ENCODE measurements around the gene YY1AP1. TPM values are rescaled to one million over a fixed set of nuclear protein-coding genes. Genes with fewer than 3 reads are reported as not detected.
A peak's percentile ranks its signal among the peaks of the same experiment; 100 is the strongest.

YY1AP1 gene
- total RNA-seq, 1 donor from 2014 or later = 65.1 TPM

GRCh38 chr1:155609515-155610256 is 78.9 kb downstream of the YY1AP1 start, which contains the start of gene MSTO1:
TSS of gene MSTO1 (plus strand) at chr1:155610218. CDS start at chr1:155610249, 31 bp downstream.
- peaks cover 3% of the 10 kb centered on the region for H3K4me1 Mint-ChIP-seq
- peak; percentile 98 for DNase-seq
- H3K4me3 Mint-ChIP-seq = peak within 1 kb of the TSS; percentile 97
- peaks cover 4% of the 10 kb centered on the region for H3K27me3 Mint-ChIP-seq
- peak within 1 kb of the TSS; percentile 96 for H3K27ac Mint-ChIP-seq
- H3K36me3 Mint-ChIP-seq (ENCODE audit: low read depth) = peaks cover 16% of the 10 kb centered on the region
- intact Hi-C loops (cut with micrococcal nuclease) = loop anchor here (1.0 kb wide), 1 partner anchor 285 kb away; no protein-coding TSS in a partner anchor
- no peaks in the 10 kb centered on the region for H3K9me3 Mint-ChIP-seq

Other genes with a start within 250 kb of the YY1AP1 start
- gene ASH1L, start 126.0 kb downstream of the YY1AP1 start, total RNA-seq = 38.9 and 44.7 TPM in 2 replicates
- 103 and 104 TPM in 2 replicates for gene MSTO1, start 78.6 kb downstream of the YY1AP1 start, total RNA-seq
- gene DAP3, start 317 bp upstream of the YY1AP1 start, total RNA-seq = 193 and 201 TPM in 2 replicates
- 63.2 and 64.0 TPM in 2 replicates for gene GON4L, start 168.4 kb upstream of the YY1AP1 start, total RNA-seq
- 17.8 and 18.5 TPM in 2 replicates for gene SYT11, start 170.8 kb upstream of the YY1AP1 start, total RNA-seq
- 17.9 and 21.7 TPM in 2 replicates for gene RIT1, start 222.6 kb upstream of the YY1AP1 start, total RNA-seq
- gene KHDC4, start 245.6 kb upstream of the YY1AP1 start, total RNA-seq = 82.9 and 92.2 TPM in 2 replicates